ENCODE data around the gene YPEL1. TPM values are rescaled to one million over a fixed set of nuclear protein-coding genes. Genes with fewer than 3 reads are reported as not detected.

YPEL1 gene, protein sequence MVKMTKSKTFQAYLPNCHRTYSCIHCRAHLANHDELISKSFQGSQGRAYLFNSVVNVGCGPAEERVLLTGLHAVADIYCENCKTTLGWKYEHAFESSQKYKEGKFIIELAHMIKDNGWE
- polyA plus RNA-seq (2013, experiment 1 of 2): 8.8 TPM
- 7.8 TPM for polyA plus RNA-seq (2013, experiment 2 of 2)

DNA sequence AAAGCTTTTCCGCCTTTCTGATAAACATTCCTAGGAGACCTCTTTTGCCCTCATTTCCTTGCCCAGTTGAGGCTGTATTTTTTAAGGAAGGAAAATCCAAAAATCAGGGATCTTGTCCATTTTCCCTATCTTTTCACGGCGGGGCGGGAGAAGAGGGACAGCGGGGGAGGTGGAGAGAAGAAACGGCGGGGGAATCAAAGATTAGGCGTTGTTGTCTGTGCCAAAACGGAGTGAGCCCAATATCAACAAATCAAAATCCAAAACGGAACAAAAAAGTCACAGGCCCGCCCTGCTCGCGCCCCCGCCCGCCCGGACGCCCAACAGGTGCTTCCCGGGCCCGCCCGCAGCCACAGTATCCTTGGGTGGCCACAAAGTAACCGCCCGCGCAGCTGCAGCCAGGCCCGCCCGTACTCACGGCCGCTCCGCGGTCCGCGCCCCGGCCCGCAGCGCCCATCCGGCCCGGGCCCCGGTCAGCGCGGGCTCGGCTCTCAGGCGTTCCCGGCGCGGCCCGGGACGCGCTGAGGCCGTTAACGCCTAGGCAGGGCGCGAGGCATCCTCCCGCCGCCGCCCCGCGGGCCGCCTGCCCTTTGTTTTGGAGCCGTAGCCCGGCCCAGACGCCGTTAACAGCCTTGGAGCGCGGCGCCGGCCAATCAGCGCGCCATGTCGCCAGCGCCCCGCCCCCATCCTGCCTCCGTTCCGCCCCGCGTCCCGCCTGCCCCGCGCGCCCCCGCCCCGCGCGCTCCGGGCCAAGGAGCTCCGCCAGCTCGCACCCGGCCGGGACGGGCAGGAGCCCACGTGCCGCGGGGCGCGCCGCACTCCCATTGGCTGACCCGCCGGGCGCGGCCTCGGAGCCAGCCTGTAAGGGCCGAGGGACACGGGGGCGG, at the start of gene YPEL1:
Gene YPEL1, minus strand, starts transcription at position 595 of the 884 bp plus-strand sequence. CDS start 25,050 bp downstream, outside the sequence.
- peak within 1 kb of the TSS; percentile 52 for H3K4me3 ChIP-seq (ENCODE audit: extremely low read depth, insufficient read depth, low read length, poor library complexity, severe bottlenecking)
- H3K4me1 ChIP-seq (ENCODE audit: control insufficient read depth, insufficient read depth, low read length, poor library complexity, severe bottlenecking): no peaks in the 10 kb centered on the region
- WGBS, 2 experiments (ENCODE audit: insufficient coverage in 2 of 2): 0 to 1% methylated on average over 53 to 86 of the region's 102 CpGs
- H3K36me3 ChIP-seq (ENCODE audit: control insufficient read depth, insufficient read depth, low read length): no peaks in the 10 kb centered on the region
- peak within 1 kb of the TSS; percentile 81 for H3K27ac ChIP-seq (ENCODE audit: low read depth, low read length, severe bottlenecking)
- no peaks in the 10 kb centered on the region for H3K9me3 ChIP-seq (ENCODE audit: control insufficient read depth, low read length)

DNA sequence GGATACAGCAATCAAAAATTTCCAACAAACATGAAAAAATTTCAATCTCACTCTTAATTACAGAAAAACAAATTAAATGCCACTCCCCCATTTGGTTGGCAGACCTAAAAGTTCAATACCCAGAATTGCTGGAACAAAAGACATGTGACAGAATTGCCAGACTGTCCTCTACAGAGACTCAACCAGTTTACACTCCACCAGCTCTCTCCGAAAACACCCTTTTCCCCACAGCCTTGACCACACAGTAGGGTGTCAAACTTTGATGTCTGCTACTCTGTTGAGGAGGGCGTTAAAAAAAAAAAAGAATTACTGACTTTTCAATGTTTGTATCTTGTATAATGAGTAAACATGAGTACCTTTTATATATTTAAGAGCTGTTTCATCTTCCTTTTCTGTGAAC, 44.7 kb upstream of the YPEL1 start:
- no peak overlapping the region for H3K27ac ChIP-seq (ENCODE audit: low read depth, low read length, severe bottlenecking)

DNA sequence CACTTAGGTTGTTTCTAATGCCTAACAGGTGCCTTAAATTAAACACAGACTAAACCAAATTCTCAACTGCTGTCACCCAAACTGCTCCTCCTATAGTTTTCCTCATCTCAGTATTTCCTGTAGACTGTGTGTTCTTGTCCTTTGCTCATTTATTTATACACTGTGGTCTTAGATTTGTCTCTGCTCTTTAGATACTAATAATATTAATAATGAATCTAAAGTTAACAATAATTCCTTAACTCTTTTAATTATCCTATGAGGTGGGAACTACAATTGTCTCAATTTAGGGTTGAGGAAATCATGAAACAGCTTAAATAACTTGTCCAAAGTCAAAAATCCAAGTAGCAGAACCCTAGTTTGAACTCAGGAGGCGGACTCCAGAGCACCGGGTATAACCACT, 43.9 kb upstream of the YPEL1 start:
- Histone ChIP-seq H3K36me3 (ENCODE audit: control insufficient read depth, insufficient read depth, low read length) (peaks cover 62% of the 10 kb centered on the region), H3K4me3 (ENCODE audit: extremely low read depth, insufficient read depth, low read length, poor library complexity, severe bottlenecking) (no peak overlapping the region), H3K4me1 (ENCODE audit: control insufficient read depth, insufficient read depth, low read length, poor library complexity, severe bottlenecking) (no peaks in the 10 kb centered on the region), H3K9me3 (ENCODE audit: control insufficient read depth, low read length) (no peaks in the 10 kb centered on the region), H3K27ac (ENCODE audit: low read depth, low read length, severe bottlenecking) (no peak overlapping the region)
- 86 to 100% methylated on average over 2 of the region's 2 CpGs for WGBS, 2 experiments (ENCODE audit: insufficient coverage in 2 of 2)

More for the DNA sequence above, 44.7 kb upstream of the YPEL1 start:
- no peak overlapping the region for H3K4me3 ChIP-seq (ENCODE audit: extremely low read depth, insufficient read depth, low read length, poor library complexity, severe bottlenecking)
- WGBS, 2 experiments (ENCODE audit: insufficient coverage in 2 of 2): no CpG with 5 or more reads among the region's 2 CpGs
- H3K4me1 ChIP-seq (ENCODE audit: control insufficient read depth, insufficient read depth, low read length, poor library complexity, severe bottlenecking): no peaks in the 10 kb centered on the region
- no peaks in the 10 kb centered on the region for H3K9me3 ChIP-seq (ENCODE audit: control insufficient read depth, low read length)
- H3K36me3 ChIP-seq (ENCODE audit: control insufficient read depth, insufficient read depth, low read length): peaks cover 62% of the 10 kb centered on the region

DNA sequence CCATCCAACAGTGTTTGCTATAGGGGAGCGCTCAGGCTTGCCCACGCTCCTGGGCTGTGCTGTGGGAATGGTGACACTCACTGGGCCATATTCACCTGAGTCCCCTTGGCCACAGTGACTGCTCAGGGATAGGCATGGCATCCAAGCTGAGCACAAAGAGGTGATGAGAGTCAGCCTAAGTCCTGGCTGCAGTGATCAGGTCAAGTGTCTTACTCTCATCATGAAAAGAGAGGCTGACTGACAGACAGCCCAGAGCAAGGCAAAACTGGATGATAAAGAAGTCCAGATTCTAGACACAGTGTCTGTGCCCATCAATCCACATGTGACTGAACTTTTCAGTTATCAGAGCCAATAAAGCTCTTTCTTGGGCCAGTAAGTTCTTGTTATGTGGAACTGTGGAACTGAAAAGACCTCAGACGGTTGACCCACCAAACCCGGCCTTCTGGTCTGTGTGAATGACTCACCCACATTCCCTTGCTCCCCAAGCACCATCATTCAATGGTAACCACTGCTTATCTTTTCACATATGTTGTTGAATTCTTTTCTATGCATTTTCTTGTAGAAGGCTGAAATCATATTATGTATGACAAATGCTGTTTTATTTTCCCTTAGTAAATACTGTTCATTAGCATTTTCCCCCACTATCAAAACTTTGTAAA, 43.2 kb upstream of the YPEL1 start:
- 100% methylated on average over 2 of the region's 4 CpGs; no CpG with 5 or more reads in 1 of the 2 experiments for WGBS, 2 experiments (ENCODE audit: insufficient coverage in 2 of 2)
- Histone ChIP-seq H3K9me3 (ENCODE audit: control insufficient read depth, low read length) (no peaks in the 10 kb centered on the region), H3K27ac (ENCODE audit: low read depth, low read length, severe bottlenecking) (no peak overlapping the region), H3K36me3 (ENCODE audit: control insufficient read depth, insufficient read depth, low read length) (peaks cover 65% of the 10 kb centered on the region), H3K4me1 (ENCODE audit: control insufficient read depth, insufficient read depth, low read length, poor library complexity, severe bottlenecking) (no peaks in the 10 kb centered on the region), H3K4me3 (ENCODE audit: extremely low read depth, insufficient read depth, low read length, poor library complexity, severe bottlenecking) (no peak overlapping the region)

DNA sequence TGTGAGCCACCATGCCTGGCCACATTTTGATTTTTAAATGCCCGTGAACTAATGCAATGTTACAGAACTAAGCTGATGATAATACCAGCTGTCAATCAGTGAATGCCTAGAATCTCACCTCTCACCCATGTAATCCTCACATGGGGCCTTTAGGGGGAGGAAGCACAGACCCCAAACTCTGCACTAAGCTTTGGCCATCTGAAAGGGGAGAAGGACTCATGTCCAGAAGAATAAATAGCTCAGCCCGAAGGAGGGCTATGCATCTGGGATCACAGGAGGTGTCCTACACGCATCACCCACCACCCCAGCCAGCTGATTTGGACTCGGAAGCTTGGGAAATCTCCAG, 36.0 kb upstream of the YPEL1 start:
- Histone ChIP-seq H3K4me1 (ENCODE audit: control insufficient read depth, insufficient read depth, low read length, poor library complexity, severe bottlenecking) (no peaks in the 10 kb centered on the region), H3K9me3 (ENCODE audit: control insufficient read depth, low read length) (no peaks in the 10 kb centered on the region), H3K36me3 (ENCODE audit: control insufficient read depth, insufficient read depth, low read length) (peaks cover 92% of the 10 kb centered on the region), H3K27ac (ENCODE audit: low read depth, low read length, severe bottlenecking) (no peak overlapping the region), H3K4me3 (ENCODE audit: extremely low read depth, insufficient read depth, low read length, poor library complexity, severe bottlenecking) (no peak overlapping the region)
- 85 to 93% methylated on average over 2 of the region's 4 CpGs for WGBS, 2 experiments (ENCODE audit: insufficient coverage in 2 of 2)

DNA sequence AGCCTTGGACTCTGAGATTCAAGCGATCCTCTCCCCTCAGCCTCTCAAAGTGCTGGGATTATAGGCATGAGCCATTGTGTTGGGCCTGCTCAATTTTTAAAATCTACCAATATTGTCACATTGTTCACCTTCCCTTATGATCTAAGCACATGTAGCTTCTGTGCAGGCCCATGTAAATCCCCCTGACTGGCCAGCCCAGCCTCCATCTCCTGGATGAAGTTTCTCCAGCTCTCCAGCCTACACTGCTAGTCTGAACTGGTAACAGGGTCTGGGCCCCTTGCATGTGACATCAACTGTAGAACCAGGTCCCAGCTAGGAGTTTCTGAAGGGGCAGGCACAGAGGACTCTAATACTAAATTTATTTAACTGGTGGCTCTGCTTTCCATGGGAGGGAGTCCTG, 32.8 kb upstream of the YPEL1 start:
- H3K36me3 ChIP-seq (ENCODE audit: control insufficient read depth, insufficient read depth, low read length): peaks cover 98% of the 10 kb centered on the region
- no peaks in the 10 kb centered on the region for H3K9me3 ChIP-seq (ENCODE audit: control insufficient read depth, low read length)
- 100% methylated on average over 1 of the region's 1 CpG for WGBS, 2 experiments (ENCODE audit: insufficient coverage in 2 of 2)
- no peak overlapping the region for H3K4me3 ChIP-seq (ENCODE audit: extremely low read depth, insufficient read depth, low read length, poor library complexity, severe bottlenecking)
- no peaks in the 10 kb centered on the region for H3K4me1 ChIP-seq (ENCODE audit: control insufficient read depth, insufficient read depth, low read length, poor library complexity, severe bottlenecking)
- no peak overlapping the region for H3K27ac ChIP-seq (ENCODE audit: low read depth, low read length, severe bottlenecking)

DNA sequence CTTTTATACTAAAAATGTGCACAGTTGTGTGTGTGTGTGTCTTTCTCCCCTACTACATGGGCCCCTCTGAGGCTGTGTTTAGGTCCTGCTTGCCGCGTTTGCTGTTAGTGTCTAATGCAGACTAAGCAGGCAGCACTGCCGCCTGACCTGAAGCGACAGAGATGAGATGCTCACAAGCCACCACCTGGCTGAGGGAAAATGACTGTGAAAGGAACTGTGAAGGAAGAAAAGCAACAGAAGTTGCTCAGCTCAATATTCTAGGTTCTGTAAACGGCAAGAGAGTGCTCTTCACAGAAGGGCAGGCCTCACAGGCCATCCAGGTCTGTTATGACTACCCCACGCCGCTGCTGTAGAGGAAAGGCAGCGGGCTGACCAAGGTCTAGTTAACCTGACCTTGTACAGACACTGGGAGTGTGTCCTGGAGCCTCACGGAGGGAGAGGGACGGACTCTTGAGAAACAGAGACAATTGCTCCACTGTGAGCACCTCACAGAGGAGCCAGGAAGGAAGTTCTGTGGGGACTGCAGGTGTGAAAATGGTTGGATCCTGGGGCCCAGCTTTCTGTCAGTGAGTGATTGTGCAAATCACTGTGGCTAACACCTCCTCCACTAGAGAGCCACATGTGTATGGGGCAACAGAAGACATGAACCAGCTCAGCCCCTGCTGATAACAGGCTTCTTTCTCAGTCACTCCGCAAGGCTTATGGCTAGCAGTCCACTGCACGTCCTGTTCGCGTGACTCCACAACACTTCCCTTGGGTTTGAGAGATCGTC, 31.3 kb upstream of the YPEL1 start:
- no peak overlapping the region for H3K27ac ChIP-seq (ENCODE audit: low read depth, low read length, severe bottlenecking)
- no peaks in the 10 kb centered on the region for H3K9me3 ChIP-seq (ENCODE audit: control insufficient read depth, low read length)
- no peak overlapping the region for H3K4me3 ChIP-seq (ENCODE audit: extremely low read depth, insufficient read depth, low read length, poor library complexity, severe bottlenecking)
- no peaks in the 10 kb centered on the region for H3K4me1 ChIP-seq (ENCODE audit: control insufficient read depth, insufficient read depth, low read length, poor library complexity, severe bottlenecking)
- 95 to 98% methylated on average over 12 to 13 of the region's 15 CpGs for WGBS, 2 experiments (ENCODE audit: insufficient coverage in 2 of 2)
- peaks cover 100% of the 10 kb centered on the region for H3K36me3 ChIP-seq (ENCODE audit: control insufficient read depth, insufficient read depth, low read length)

DNA sequence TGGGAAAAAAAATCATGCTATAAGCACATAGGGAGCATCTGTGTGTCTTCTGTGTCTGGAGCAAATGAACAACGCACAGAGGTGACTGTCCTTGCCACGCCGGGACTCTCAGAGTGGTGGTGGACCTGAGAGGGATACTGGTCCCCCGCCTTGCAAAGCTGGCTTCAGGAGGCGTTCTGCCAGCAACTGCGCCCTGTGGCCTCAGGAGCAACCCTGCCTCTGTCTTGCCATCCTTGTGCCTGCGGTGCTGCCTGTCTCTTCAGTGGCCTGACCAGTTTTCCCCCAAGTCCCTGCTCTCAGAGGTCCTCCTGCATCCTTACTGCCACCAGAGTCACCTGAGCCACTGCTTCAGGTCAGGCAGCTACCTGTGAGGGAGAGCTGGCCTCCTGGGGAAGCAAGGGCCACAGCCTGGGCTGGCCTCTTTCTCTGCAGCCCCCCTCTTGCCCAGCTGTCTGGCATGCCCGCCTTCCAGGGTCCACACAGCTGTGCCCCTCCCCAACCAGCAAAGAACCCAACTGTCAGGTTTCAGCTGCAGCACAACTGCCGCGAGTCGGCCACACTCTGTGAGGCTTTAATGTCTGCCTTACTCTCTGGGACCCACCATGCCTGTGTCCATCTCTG, 30.4 kb upstream of the YPEL1 start:
- WGBS, 2 experiments (ENCODE audit: insufficient coverage in 2 of 2): 99% methylated on average over 8 to 10 of the region's 11 CpGs
- Histone ChIP-seq H3K27ac (ENCODE audit: low read depth, low read length, severe bottlenecking) (no peak overlapping the region), H3K36me3 (ENCODE audit: control insufficient read depth, insufficient read depth, low read length) (peaks cover 100% of the 10 kb centered on the region), H3K4me1 (ENCODE audit: control insufficient read depth, insufficient read depth, low read length, poor library complexity, severe bottlenecking) (no peaks in the 10 kb centered on the region), H3K4me3 (ENCODE audit: extremely low read depth, insufficient read depth, low read length, poor library complexity, severe bottlenecking) (no peak overlapping the region), H3K9me3 (ENCODE audit: control insufficient read depth, low read length) (no peaks in the 10 kb centered on the region)

DNA sequence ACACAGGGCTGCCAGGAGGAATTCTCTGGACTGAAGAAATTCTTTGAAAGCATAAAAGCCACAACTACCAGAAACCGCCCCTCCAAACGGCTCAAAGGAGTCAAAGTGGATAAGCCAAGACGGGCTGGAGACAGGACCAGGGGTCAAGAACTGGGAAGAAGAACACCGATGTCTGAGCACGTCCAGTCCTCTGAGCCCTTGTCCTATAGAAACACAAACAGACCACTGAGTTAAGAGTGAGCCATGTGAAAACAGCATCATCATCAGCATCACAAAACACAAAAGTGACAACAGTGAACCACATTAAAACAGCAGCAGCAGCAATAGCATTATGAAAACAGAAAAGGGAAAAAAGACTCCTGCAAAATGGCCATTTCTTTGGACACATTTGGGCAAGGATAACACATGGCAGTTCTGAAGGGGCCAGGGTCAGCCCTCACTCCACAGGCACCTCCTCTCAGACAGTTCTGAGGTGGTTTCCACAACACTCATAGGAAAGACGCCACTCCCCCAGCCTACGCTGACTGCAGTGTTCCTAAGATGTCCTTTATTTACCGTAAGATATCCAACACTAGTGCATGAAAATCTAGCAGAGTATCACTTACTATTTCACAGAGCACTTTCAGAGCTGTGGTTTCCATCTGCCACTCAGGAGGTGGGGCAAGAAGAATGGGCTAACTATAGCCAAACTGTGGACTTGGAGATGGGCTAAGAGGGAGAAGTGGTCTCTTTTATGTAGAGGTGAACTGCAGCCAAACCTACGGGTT, 28.6 kb upstream of the YPEL1 start:
- Histone ChIP-seq H3K36me3 (ENCODE audit: control insufficient read depth, insufficient read depth, low read length) (peaks cover 94% of the 10 kb centered on the region), H3K4me1 (ENCODE audit: control insufficient read depth, insufficient read depth, low read length, poor library complexity, severe bottlenecking) (no peaks in the 10 kb centered on the region), H3K4me3 (ENCODE audit: extremely low read depth, insufficient read depth, low read length, poor library complexity, severe bottlenecking) (no peak overlapping the region), H3K27ac (ENCODE audit: low read depth, low read length, severe bottlenecking) (no peak overlapping the region), H3K9me3 (ENCODE audit: control insufficient read depth, low read length) (no peaks in the 10 kb centered on the region)
- WGBS, 2 experiments (ENCODE audit: insufficient coverage in 2 of 2): 93 to 99% methylated on average over 6 to 8 of the region's 9 CpGs

Measured in mesodermal cell (in vitro differentiated cells).